Endothelial cell of umbilical vein (primary cell): ENCODE measurements around the gene GCNT2. TPM values are rescaled to one million over a fixed set of nuclear protein-coding genes. Genes with fewer than 3 reads are reported as not detected.
A peak's percentile ranks its signal among the peaks of the same experiment; 100 is the strongest.

Source experiments
- BruUV-seq: library from RNA; stranded (reverse); fragments of 400-500 nt; replicated peaks from 2 replicates; lab custom pipeline; 2021; lab: Mats Ljungman, UMichigan
- CTCF ChIA-PET: fragments of 300-600, 350-600 bp; sonication (Branson Sonifier 250); formaldehyde crosslinking; loops from one replicate; lab custom pipeline; 2021; ENCODE audit warnings: antibody characterized with exemption, inconsistent platforms; lab: Charles Lee
- POLR2A ChIA-PET: fragments of 300-600, 350-600 bp; sonication (Branson Sonifier 250); formaldehyde crosslinking; loops from one replicate; lab custom pipeline; 2021; ENCODE audit warnings: antibody characterized with exemption, inconsistent platforms; lab: Charles Lee
- DNase-seq: peaks from one replicate; pipeline ENCODE4 v3.0.0-alpha.2; 2011; ENCODE audit warnings: low read depth, low spot score
- FAIRE-seq: peaks from 2 replicates; lab custom pipeline; 2011; peaks lifted over from hg19 to GRCh38; lab: Jason Lieb, UNC
- H2AFZ ChIP-seq: 2 replicates; pipeline ENCODE4 v1.6.0; 2012; ENCODE audit warnings: low read depth, low read length, control low read depth, inconsistent platforms
- H3K27ac ChIP-seq: 2 replicates; pipeline ENCODE4 v1.5.1; 2011; ENCODE audit warnings: low read depth, mild to moderate bottlenecking, control low read depth, low read length, moderate library complexity; ENCODE audit not compliant: insufficient read depth
- H3K27me3 ChIP-seq, 2 experiments: 2 replicates each; pipeline versions ENCODE4 v1.6.0 to v1.6.1; 2011; ENCODE audit warnings: low read length in 2 of 2, mixed read lengths in 1 of 2; ENCODE audit not compliant: control insufficient read depth in 2 of 2, insufficient read depth in 2 of 2
- H3K36me3 ChIP-seq, 2 experiments: 2 replicates in 1 of 2; 3 replicates in 1 of 2; pipeline ENCODE4 v1.5.1; 2011; ENCODE audit warnings: low read length in 2 of 2, mild to moderate bottlenecking in 1 of 2, moderate library complexity in 1 of 2; ENCODE audit not compliant: control insufficient read depth in 2 of 2, insufficient read depth in 2 of 2; ENCODE audit errors: extremely low read depth in 1 of 2
- H3K4me1 ChIP-seq: 3 replicates; pipeline ENCODE4 v1.5.1; 2011; ENCODE audit warnings: mild to moderate bottlenecking, low read length; ENCODE audit not compliant: control insufficient read depth, insufficient read depth; ENCODE audit errors: extremely low read depth
- H3K4me2 ChIP-seq: 2 replicates; pipeline ENCODE4 v1.6.1; 2011; ENCODE audit warnings: low read length, control low read depth, mixed read lengths; ENCODE audit not compliant: insufficient read depth
- H3K4me3 ChIP-seq, 3 experiments: fragments of 200-600 bp in 1 of 3; sonication (generic), shearing (Covaris generic) in 1 of 3; replicated peaks in 1 of 3; 2 replicates each; pipeline ENCODE4 v1.5.1; 2011 to 2016; ENCODE audit warnings: control low read depth in 3 of 3, low read length in 3 of 3, mild to moderate bottlenecking in 2 of 3, inconsistent platforms in 1 of 3, low read depth in 1 of 3, moderate library complexity in 1 of 3; ENCODE audit not compliant: insufficient read depth in 1 of 3
- H3K79me2 ChIP-seq: 2 replicates; pipeline ENCODE4 v1.6.0; 2012; ENCODE audit warnings: low read length, inconsistent platforms; ENCODE audit not compliant: control insufficient read depth, insufficient read depth
- H3K9ac ChIP-seq: replicated peaks from 2 replicates; pipeline ENCODE3; 2011; ENCODE audit warnings: low read length, control low read depth; ENCODE audit not compliant: insufficient read depth; ENCODE audit errors: extremely low read depth
- H3K9me1 ChIP-seq: replicated peaks from 3 replicates; pipeline ENCODE4 v1.6.0; 2011; ENCODE audit warnings: mild to moderate bottlenecking, low read length; ENCODE audit not compliant: control insufficient read depth, insufficient read depth; ENCODE audit errors: extremely low read depth
- H3K9me3 ChIP-seq: replicated peaks from 2 replicates; pipeline ENCODE4 v1.5.1; 2012; ENCODE audit warnings: low read length, inconsistent platforms; ENCODE audit not compliant: control insufficient read depth, insufficient read depth
- H4K20me1 ChIP-seq: replicated peaks from 2 replicates; pipeline ENCODE3; 2011; ENCODE audit warnings: mild to moderate bottlenecking, low read length; ENCODE audit not compliant: control insufficient read depth, insufficient read depth; ENCODE audit errors: extremely low read depth
- EZH2 ChIP-seq: IDR thresholded peaks from 2 replicates; pipeline ENCODE4 v1.6.1; 2012; ENCODE audit warnings: borderline replicate concordance, low read depth, mild to moderate bottlenecking, moderate library complexity, low read length, inconsistent platforms; ENCODE audit not compliant: severe bottlenecking
- FOS ChIP-seq: IDR thresholded peaks from 2 replicates; pipeline ENCODE4 v1.6.1; 2011; ENCODE audit warnings: mild to moderate bottlenecking, low read length, moderate library complexity, borderline replicate concordance; ENCODE audit not compliant: insufficient read depth
- GATA2 ChIP-seq: IDR thresholded peaks from 2 replicates; pipeline ENCODE4 v1.7.0; 2011; ENCODE audit warnings: low read depth, mild to moderate bottlenecking, moderate library complexity, mixed read lengths, low read length; ENCODE audit not compliant: insufficient read length, insufficient read depth
- JUN ChIP-seq: IDR thresholded peaks from 2 replicates; pipeline ENCODE4 v1.6.1; 2011; ENCODE audit warnings: borderline replicate concordance, low read depth; ENCODE audit not compliant: insufficient read length, insufficient read depth
- MYC ChIP-seq: IDR thresholded peaks from one replicate; pipeline ENCODE4 v1.6.1; 2011; ENCODE audit warnings: mild to moderate bottlenecking, low read depth, low read length
- POLR2A ChIP-seq: IDR thresholded peaks from 2 replicates; pipeline ENCODE4 v1.6.1; 2012; ENCODE audit warnings: low read depth, mild to moderate bottlenecking, control low read depth, low read length
- POLR2AphosphoS5 ChIP-seq: IDR thresholded peaks from 2 replicates; pipeline ENCODE4 v1.6.1; 2012; ENCODE audit warnings: low read depth, mild to moderate bottlenecking, control low read depth, low read length, moderate library complexity; ENCODE audit not compliant: insufficient read depth
- dilution Hi-C: fragments of 300-500 bp; cut with MboI; formaldehyde crosslinking; loops from one replicate; pipeline ENCODE4 v1.15.0; 2019; ENCODE audit warnings: low sequenced_read_pairs; ENCODE audit not compliant: extremely low pct_ligation_motif_present
- intact Hi-C: fragments of 100-400 bp; cut with micrococcal nuclease; formaldehyde crosslinking; loops from one replicate; pipeline ENCODE4 v1.10.0; 2022
- polyA plus RNA-seq, 4 experiments: library from polyadenylated mRNA; depleted of rRNA in 3 of 4; stranded (reverse) in 3 of 4; unstranded in 1 of 4; fragments of >200 nt; gene quantifications; 2 replicates each; pipeline versions ENCODE4 v1.2.1 to v1.2.3, GENCODE V29; 2011 to 2012; ENCODE audit warnings: missing spikeins in 1 of 4
- total RNA-seq: library from RNA; stranded (reverse); gene quantifications from 2 replicates; pipeline ENCODE4 v1.2.3, GENCODE V29; 2021
- TF ChIP-seq, protein P1 (sequence below): IDR thresholded peaks from 2 replicates; pipeline ENCODE4 v1.6.1; 2011; ENCODE audit not compliant: insufficient read depth, insufficient read length
- TF ChIP-seq, protein P2 (sequence below), 2 donors: IDR thresholded peaks; 1 replicate in 1 of 2; 2 replicates in 1 of 2; pipeline ENCODE4 v1.5.1; 2011; ENCODE audit warnings: low read length in 2 of 2, mild to moderate bottlenecking in 2 of 2, moderate library complexity in 2 of 2, control low read depth in 1 of 2, inconsistent platforms in 1 of 2, low read depth in 1 of 2; ENCODE audit not compliant: insufficient read depth in 1 of 2; ENCODE audit errors: extremely low read depth in 1 of 2

The GCNT2 gene
- total and polyA plus RNA-seq, 2 donors (not counting 3 experiments of a cell fraction or from before 2014, with no cell fraction given): 3.8 to 10.9 TPM

DNA sequence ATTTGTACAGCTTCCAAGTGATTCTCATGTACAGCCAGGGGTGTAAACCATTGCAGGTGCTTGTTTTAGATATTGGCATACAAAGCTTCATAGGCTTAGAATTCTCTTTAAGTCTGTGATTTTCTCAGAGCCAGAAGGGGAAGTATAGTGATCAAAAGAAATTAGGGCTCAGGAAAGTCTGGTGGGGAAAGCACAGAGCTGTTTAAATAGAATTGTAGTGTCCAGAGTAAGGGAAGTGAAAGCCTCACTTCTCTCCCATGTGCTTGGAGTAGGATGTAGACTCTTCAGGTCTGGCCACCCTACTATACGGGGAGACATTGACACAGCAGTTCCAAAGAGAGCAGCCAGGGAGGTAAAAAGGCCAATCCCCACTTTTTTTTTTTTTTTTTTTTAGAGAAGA is 10.4 kb downstream of the GCNT2 start:
- BruUV-seq: no TSS peak
- no peak overlapping the region for H3K4me3 ChIP-seq
- TF ChIP-seq GATA2 (no peak), POLR2A (no peak), POLR2AphosphoS5 (no peak), EZH2 (no peak), MYC (no peak), JUN (no peak), FOS (no peak)
- TF ChIP-seq, protein P1, sequence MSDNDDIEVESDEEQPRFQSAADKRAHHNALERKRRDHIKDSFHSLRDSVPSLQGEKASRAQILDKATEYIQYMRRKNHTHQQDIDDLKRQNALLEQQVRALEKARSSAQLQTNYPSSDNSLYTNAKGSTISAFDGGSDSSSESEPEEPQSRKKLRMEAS: no peak
- TF ChIP-seq, protein P2, sequence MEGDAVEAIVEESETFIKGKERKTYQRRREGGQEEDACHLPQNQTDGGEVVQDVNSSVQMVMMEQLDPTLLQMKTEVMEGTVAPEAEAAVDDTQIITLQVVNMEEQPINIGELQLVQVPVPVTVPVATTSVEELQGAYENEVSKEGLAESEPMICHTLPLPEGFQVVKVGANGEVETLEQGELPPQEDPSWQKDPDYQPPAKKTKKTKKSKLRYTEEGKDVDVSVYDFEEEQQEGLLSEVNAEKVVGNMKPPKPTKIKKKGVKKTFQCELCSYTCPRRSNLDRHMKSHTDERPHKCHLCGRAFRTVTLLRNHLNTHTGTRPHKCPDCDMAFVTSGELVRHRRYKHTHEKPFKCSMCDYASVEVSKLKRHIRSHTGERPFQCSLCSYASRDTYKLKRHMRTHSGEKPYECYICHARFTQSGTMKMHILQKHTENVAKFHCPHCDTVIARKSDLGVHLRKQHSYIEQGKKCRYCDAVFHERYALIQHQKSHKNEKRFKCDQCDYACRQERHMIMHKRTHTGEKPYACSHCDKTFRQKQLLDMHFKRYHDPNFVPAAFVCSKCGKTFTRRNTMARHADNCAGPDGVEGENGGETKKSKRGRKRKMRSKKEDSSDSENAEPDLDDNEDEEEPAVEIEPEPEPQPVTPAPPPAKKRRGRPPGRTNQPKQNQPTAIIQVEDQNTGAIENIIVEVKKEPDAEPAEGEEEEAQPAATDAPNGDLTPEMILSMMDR (IDR thresholded peaks at IDR 0.05; ENCODE audit: extremely low read depth in 1 of 2, insufficient read depth in 1 of 2, low read depth in 1 of 2, low read length in 2 of 2): no peak
- intact Hi-C loops (no loop called here), dilution Hi-C loops (no loop called here)
- H3K27me3 ChIP-seq: no peaks in the 10 kb centered on the region
- H3K9me3 ChIP-seq: no peaks in the 10 kb centered on the region
- FAIRE-seq: peak; percentile 33
- POLR2A ChIA-PET: no interaction called here
- no peaks in the 10 kb centered on the region for H3K79me2 ChIP-seq
- H4K20me1 ChIP-seq: no peaks in the 10 kb centered on the region
- H3K9me1 ChIP-seq: no peaks in the 10 kb centered on the region
- CTCF ChIA-PET: interaction anchor here (0.9 to 2.2 kb wide), 4 partner anchors 11 to 24 kb away, joined by 3 to 7 read pairs (median 4); partner anchors contain the start of gene GCNT2
- no peak overlapping the region for H2AFZ ChIP-seq
- no peaks in the 10 kb centered on the region for H3K36me3 ChIP-seq
- H3K4me1 ChIP-seq: peaks cover 22% of the 10 kb centered on the region
- H3K4me2 ChIP-seq: no peak overlapping the region
- H3K9ac ChIP-seq: no peak overlapping the region
- no peak for DNase-seq
- no peak overlapping the region for H3K27ac ChIP-seq
